Umbilical cord (tissue), 2 donors: Measurements from ENCODE around the gene ABCG1. TPM values are rescaled to one million over a fixed set of nuclear protein-coding genes. Genes with fewer than 3 reads are reported as not detected.
"Not testable (repeated sequence)": the region's sequence is repeated elsewhere in the genome, so short reads cannot be mapped to it uniquely, and the experiment has no call there.

ENCODE experiments used
- DNase-seq: peaks from one replicate; pipeline ENCODE4 v3.0.0-alpha.2; 2015; ENCODE audit warnings: low spot score
- total RNA-seq: library from RNA; depleted of rRNA; stranded (reverse); fragments of >200 nt; gene quantifications from one replicate; pipeline ENCODE4 v1.2.3, GENCODE V29; 2014; ENCODE audit warnings: low replicate concordance; ENCODE audit not compliant: insufficient read depth

ABCG1 gene
- total RNA-seq = 6.5 TPM

DNA sequence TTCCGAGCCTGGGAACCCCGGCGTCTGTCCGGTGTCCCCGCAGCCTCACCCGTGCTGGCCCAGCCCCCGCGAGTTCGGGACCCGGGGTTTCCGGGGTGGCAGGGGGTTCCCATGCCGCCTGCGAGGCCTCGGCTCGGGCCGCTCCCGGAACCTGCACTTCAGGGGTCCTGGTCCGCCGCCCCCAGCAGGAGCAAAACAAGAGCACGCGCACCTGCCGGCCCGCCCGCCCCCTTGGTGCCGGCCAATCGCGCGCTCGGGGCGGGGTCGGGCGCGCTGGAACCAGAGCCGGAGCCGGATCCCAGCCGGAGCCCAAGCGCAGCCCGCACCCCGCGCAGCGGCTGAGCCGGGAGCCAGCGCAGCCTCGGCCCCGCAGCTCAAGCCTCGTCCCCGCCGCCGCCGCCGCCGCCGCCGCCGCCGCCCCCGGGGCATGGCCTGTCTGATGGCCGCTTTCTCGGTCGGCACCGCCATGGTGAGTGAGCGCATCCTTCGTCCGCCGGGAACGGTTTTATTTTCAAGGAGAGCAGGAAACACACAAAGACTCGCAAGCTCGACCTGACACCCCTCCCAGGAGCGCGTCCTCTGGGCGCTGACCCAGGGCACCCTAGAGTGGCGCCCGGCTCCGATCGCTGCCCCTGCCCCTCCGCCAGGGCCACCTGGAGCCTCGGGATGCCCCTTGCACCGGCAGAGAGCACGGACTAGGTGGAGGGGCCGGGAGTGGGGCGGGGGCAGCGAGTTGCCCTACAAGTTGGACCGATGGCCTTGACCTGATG is at the start of gene ABCG1:
TSS of gene ABCG1 (plus strand) at position 305 of the 770 bp plus-strand sequence. CDS start at position 428, 123 bp downstream.
- DNase-seq = no peak

DNA sequence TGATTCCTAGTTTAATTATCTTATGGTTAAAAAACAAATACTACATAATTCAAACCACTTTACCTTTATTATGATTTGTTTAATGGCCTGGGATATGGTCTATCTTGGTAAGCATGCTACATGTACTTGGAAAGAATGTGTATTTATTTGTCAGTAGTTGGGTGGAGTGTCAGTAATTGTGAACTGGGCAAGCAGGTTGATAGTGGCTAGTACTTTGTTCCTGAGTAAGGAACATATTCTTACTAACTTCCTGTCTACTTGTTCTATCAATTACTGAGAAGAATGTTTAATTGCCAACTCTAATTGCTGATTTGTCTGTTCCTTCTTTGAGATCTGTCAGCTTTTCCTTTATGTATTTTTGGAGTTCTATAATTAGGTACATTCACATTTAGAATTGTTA is 49.2 kb upstream of the ABCG1 start:
- no peak for DNase-seq

DNA sequence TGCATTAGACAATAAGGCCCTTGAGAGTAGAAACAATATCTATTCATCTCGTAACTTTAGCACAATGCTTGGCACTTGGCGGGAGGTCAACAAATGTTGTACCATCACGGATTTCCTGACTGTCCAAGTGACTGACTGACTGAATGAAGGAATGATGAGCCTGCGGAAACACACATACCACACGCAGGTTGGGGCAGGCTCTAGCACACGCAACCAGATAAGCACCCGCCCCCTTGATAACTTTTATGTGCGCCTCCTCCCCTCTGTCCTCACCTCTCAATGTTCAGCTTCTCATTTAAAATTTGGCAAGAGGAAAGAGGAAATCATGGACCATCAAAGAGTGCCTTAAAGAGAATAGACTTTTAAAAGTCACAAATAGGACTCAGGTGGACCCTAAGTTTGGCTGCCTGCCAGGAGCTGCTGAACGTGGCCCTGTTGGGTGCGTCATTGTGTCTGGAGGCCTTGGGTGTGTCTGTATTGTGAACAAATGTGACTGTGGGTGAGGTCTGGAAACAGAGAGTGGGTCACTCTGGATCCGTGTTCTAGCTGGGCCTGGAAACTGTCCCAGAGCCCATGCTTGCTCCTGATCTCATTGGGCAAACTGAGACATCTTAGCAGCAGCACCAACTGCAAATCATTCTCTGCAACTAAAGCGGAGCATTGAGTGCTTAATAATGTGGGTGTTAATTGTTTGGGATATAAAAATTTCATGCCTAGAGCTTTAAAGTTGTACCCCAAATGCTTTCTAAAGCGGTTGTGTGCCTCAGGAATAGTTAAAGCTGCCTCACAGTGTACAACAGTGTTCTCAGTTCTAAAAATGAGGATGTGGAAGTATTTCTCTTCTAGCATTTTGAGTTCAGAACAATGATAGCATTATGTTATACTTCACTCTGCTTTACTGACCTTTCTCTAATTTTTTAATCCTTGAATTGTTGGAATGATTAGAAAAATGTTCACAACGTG is 47.6 kb upstream of the ABCG1 start:
- DNase-seq = peak; percentile 31

DNA sequence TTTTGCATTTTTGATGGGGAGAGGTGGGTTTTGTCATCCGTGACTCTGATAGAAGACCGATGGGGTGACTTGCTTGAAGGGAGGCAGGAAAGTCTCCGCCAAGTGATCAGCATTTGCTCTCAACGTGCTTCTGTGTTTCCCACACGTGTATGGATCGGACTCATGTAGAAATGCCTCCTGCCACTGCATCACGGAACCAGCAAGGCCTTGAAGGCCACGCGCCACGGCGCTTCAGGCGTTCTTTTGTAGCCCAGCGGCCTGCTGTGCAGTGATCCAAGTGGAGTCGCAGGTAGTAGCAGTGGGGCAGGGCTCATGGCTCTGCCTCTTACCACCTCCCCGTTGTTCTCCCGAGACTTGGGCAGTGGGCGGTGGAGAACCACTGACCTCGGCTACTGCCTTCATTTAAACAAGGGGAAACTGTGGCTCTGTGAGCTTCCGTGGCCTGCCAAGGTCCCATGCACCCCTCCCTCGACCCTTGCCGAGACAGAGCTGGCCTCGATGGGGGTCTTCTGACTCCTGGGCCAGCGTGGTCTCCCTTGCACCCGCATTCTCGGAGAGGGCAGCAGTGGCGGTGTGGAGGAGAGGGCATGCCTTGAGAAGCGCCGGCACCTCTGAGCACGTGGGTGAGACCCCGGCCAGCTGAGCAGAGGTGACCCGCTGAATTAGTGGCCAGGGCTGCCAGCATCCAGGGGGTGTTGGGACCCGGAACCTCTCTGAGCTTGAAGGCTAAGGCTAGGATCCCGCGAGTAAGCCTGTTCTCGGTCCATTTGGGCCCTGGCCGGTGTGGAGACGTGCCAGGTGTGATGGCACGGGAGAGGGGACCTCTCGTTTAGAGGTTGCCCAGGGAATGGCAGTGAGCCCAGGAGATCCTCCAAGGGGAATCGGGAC is 46.1 kb upstream of the ABCG1 start:
- no peak for DNase-seq

DNA sequence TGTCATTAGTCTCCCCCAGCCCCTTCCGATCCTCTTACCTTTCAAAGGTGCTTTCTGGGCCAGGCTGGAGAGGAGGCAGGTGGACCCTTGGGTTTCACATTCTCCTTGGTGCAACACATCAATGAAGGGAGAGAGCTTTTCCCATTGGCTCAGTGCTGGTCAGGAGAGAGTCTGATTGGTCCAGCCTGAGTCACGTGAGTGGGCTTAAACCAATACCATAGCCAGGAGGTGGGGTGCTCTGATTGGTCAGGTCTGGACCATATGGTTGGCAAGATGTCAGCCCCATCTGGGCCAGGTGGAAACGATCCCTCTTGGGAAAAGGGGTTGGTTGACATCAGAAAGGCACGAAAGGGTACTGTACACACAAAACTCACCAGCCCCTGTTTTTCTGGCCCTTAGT is 44.8 kb upstream of the ABCG1 start:
- no peak for DNase-seq

DNA sequence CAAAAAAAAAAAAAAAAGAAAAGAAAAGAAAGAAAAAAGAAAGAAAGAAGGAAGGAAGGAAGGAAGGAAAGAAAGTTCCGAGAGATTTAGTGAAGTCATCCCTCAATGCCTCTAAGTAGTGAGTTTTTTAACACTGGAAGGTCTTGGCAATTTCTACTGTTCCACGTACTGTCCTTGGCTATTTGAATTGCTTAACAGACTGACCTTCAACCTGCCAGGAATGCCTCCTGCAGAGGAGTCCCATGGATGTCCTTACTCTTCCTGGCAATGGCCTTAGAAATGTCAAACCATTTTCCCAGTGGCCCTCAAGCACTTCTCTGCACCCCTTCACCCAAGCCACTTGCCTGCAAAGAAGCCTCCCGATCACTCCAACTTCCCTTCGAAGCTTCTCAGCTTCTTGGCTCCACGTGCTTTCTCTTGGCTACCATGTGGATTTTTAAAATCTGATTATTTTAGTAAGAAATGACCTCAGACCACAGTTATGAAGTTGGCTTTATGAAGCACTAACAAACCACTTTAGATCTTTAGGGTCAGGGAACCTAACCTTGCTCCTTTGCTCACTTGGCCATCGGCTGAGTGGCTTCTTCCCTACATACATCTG is 43.7 kb upstream of the ABCG1 start:
- no peak for DNase-seq

DNA sequence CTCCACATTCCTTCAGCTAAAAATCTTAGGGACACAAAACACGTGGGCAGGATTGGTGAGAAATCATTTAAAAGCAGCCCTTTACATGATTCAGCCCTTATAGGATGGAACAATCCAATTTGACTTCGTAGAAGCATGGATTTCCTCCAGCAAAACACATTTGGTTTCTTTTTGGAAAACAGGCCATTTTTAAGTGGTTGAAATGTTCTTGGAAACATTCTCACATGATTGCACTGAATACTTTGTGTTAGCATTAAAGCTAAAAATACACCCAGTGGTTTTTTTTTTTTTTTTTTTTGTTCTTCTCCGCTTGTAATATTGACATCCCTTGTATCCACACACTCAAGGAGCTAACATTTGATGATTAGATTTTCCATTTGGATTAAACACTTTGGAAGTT is 42.1 kb upstream of the ABCG1 start:
- DNase-seq = peak; percentile 65

DNA sequence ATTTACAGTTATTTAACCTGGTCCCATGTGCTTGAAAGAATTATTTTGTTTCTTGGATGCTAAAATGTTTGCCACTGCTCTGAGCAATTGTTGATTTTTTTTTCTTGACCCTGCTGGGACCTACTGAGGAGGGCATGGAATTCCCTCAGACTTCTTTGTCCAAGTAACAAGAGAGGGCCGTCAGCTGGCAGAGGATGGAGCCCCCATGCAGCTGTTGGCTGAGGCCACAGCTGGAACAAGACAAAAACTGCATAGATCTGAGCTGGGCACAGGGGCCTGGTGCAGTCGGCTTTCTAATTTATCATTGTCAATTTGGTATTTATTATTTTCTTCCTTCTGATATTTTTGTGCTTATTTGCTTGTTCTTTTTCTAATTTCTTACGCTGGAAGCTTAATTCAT is 39.6 kb upstream of the ABCG1 start:
- DNase-seq = no peak

DNA sequence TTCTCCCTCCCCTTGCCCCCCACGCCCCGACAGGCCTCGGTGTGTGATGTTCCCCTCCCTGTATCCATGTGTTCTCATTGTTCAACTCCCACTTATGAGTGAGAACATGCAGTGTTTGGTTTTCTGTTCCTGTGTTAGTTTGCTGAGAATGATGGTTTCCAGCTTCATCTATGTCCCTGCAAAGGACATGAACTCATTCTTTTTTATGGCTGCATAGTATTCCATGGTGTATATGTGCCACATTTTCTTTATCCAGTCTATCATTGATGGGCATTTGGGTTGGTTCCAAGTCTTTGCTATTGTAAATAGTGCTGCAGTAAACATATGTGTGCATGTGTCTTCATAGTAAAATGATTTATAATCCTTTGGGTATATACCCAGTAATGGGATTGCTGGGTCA is 38.9 kb upstream of the ABCG1 start:
- not testable (repeated sequence) for DNase-seq

DNA sequence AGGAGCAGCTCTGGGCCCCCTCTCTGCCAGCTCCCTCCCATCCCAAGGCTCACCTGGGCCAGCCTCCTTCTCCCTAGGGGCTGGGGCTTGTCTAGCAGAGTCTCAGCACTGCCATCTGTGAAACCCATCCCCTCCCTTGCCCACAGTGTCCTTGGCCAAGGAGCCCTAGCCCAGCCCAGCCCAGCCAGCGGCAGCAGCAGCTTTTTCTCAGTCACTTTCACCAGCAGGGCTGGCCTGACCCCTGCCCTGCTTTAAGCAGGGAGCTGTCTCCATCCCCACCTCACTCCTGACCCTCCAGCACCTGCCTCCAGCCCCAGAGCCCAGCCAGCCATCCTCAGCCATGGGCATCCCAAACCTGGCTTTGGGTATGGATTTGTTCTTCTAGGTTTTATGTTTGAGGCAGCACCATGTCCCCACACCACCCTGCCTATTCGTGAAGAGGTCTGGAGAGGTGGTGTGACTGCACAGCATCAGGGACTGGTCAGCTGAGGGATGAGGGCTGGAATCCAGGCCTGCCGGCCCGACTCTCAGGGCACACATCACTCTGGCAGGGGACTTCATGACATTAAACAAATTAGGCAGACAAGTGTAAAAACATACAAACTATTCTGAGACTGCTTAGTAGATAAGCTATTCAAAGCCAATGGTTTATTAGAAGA is 36.1 kb upstream of the ABCG1 start:
- DNase-seq = no peak

DNA sequence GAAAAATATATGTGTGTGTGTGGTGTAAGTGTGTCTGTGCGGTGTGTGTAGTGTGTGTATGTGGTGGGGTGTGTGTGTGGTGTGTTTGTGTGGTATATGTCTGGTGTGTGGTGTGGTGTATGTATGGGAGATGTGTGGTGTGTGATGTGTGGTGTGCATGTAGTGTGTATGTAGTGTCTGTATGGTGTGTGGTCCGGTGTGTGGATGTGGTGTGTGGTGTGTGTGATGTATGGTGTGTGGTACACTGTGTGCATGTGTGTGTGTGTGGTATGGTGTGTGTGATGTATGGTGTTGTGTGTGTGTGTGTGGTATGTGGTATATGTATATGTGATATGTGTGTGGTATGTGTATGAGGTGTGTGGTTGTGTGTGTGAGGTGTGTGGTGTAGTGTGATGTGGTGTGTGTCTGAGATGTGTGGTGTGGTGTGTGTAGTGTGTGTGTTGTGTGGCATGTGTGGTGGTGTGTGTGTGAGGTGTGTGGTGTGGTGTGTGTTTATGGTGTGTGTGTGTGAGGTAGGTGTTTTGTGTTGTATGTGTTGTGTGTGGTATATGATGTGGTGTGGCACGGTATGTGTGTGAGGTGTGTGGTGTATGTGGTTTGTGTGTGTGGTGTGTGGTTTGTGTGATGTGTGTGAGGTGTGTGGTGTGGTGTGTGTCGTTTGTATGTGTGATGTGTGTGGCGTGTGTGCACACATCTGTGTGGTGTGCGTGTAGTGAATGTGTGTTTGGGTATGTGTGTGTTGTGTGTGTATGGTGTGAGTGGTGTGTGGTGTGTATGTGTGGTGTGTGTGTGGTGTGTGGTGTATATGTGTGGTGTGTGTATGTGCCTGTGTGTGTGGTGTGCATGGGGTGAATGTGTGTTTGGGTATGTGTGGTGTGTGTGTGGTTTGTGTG is 35.3 kb upstream of the ABCG1 start:
- no peak for DNase-seq

DNA sequence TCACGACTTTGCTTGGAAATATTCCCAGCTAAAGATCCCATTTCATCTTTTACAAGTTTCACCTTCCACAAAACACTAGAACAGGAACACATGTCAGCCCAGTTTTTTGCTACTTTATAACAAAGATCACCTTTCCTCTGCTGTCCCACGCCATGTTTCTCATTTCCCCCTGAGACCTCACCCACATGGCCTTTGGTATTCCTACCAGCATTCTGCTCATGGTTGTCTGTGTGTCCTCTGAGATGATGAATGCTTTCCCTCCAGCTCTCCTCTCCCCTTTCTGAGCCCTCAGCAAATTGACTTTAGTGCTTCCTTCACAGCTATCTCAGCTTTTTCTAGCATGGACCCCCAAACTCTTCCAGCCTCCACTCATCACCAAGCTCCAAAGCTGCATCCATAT is 32.3 kb upstream of the ABCG1 start:
- no peak for DNase-seq

DNA sequence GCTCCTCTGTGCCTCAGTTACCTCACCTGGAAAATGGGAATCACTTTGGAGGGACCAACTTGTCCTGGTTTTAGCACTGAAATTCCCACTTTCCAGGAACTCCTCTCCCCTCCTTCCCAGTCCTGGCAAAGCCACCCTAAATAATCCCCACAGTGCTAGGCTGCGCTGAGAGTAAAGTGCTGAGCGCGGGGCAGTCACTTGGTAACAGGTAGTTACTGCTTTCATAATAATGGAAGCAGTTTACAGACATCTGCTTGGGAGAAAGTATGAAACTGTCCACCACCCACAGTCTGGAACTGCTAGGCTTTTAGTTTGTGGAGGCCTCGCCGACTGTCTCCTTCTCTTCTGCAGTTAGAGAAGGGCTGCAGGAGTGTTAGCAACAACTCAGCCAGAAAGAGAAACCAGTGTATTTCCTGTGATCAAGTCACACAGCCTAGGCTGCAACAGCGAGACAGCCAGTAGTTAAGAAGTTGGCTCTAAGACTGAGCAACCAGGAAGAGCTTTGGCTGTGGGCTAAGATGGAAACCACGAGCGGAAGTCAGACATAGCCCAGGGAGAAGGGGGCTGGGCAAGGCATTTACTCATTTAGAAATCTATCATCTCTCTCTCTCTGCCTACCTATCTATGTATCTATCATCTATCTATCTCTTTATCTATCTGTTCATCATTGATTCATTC is 30.8 kb upstream of the ABCG1 start:
- DNase-seq = peak; percentile 47

DNA sequence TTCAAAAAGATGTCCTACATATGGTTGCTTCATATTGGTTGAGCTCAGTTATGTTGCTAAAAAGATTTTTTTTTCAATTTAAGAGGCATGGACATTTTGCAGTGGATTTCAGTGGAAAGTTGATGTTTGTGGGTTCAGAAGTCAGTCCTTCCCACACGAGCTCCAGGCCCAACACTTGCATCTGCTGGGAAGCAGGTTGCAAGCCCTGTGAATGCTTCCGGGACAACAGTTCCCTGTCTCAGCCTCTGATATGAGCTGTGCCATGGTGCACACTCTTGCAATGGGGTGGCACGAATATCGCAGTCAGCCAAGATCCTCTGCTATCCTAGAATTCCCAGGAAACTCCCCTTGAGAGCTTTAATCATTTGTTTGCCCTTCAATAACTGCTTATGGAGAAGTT is 30.3 kb upstream of the ABCG1 start:
- DNase-seq = no peak

DNA sequence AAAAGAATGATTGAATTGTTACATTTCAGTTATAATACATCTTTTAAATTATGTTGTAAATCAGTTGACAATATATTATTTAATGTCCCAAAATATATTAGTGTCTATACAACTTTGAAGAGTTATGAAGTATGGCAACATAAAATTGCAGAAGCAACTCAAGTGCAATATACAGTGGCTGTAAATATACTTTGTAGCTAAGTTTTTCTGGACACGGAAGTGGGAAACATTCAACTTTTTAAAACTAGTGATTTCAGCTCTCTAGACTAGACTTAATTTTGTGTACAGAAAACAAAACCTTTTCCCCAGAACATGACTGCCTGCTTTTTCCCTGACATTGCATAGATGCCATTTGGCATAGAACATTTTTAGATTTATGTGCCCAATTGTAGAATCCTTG is 29.5 kb upstream of the ABCG1 start:
- no peak for DNase-seq

DNA sequence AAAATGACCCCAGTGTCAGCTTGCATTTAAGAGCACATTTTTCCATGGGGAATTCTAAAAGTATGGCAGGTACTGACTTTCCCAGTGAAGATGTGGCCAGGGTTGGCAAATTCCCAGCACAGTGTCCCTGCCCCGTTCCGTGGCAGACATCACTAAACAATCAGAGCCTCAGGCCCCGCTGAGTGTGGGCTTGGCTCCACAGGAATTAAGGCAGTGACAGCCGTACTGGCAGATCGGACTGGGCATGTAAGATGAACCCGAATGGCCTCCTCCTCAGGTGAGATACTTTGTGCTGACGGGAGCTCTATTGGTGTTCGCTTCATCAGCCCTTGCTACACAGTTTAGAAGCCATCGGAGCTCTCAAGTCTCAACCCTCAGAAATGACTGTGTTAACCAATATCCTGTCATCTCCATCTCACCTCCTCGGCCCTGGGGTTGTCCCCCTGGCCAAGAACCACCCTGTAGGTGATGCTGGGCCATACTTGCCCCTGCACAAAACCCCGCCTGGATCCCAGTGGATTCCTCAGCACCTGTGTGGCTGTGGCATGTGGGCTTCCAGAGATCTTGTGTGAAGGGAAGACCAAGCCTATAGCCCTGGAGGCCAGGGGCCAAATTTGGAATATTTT is 29.0 kb upstream of the ABCG1 start:
- DNase-seq = no peak

DNA sequence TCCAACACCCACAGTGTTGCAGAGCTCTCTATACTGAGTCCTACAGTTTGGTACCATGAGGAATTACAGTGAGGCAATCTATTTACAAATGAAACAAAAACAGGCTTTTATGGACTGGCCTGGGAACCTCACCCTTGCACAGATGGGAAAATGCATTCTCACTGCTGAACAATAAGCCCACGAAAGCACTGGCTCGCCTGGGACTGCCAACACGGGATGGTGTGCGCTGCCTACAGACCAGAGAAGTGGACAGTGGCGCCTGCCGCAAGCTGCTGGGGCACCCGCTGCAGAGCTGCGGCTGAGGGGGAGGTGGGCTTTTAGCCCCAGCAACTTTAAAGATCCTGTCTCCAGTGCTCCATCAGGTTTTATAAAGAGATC is 28.5 kb upstream of the ABCG1 start:
- DNase-seq = no peak

DNA sequence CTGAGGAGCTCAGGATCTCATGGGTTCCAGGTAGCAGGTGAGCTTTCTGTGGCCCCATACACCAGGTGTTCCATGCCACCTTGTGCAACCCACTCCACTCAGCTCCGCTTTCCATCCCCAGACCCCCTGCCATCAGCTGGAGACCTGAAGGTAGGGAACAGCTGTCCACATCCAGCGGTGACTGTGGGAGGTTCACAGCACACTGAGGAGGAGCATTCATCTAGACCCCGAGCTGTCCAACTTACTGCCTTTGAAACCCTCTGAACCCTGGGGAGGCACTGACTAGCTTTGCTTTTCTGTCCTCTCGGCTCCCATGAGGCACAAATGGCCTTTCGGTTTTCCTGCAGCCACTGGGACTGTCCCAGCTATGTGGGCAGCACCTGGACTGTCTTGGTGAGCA is 27.9 kb upstream of the ABCG1 start:
- no peak for DNase-seq
